ENCODE measurements around the gene DMPK.

DMPK gene

DNA sequence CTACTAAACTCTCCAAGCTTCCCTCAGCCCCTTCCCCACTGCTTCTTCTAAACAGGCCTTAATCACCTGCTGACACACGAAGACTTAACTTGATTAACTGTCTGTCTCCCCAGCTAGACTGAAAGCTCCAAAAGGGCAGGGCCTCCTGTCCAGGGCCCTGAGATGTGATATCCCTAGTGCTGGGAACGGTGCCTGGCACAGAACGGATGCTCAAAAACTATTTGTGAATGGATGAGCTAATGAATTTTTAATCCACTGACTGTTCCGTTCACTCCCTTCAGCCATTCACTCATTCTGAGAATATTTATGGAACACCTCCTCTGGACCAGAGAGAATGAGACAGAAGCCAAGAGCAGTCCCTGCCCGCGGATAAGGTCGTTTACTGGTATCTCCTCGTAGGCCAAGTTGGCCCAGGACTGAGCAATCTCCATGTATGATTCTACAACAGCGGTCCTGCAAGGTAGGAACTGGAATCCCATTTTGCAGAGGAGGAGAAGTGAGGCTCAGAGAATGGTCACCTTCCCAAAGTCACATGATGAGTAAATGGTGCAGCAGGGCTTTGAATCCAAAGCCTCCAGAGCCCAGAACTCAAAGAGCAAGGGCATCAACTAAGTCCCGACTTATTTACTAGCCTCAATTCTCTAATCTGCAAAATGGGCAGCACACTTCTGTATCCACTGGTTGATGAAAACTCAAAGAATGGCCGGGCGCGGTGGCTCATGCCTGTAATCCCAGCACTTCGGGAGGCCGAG is 6.9 kb upstream of the DMPK start:
- peaks cover 43% of the 10 kb centered on the region for H3K36me3 ChIP-seq (ENCODE audit: low read depth)
- H3K9me3 ChIP-seq (ENCODE audit: severe bottlenecking), result no peaks in the 10 kb centered on the region
- no peak for ATAC-seq (ENCODE audit: low read depth)
- no peaks in the 10 kb centered on the region for H3K27me3 ChIP-seq (ENCODE audit: insufficient read depth, poor library complexity, severe bottlenecking)
- TF ChIP-seq, protein P1, sequence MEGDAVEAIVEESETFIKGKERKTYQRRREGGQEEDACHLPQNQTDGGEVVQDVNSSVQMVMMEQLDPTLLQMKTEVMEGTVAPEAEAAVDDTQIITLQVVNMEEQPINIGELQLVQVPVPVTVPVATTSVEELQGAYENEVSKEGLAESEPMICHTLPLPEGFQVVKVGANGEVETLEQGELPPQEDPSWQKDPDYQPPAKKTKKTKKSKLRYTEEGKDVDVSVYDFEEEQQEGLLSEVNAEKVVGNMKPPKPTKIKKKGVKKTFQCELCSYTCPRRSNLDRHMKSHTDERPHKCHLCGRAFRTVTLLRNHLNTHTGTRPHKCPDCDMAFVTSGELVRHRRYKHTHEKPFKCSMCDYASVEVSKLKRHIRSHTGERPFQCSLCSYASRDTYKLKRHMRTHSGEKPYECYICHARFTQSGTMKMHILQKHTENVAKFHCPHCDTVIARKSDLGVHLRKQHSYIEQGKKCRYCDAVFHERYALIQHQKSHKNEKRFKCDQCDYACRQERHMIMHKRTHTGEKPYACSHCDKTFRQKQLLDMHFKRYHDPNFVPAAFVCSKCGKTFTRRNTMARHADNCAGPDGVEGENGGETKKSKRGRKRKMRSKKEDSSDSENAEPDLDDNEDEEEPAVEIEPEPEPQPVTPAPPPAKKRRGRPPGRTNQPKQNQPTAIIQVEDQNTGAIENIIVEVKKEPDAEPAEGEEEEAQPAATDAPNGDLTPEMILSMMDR (IDR thresholded peaks at IDR 0.05; ENCODE audit: poor library complexity, severe bottlenecking), result no peak
- no peak for DNase-seq (ENCODE audit: low spot score)
- peaks cover 3% of the 10 kb centered on the region for H3K4me1 ChIP-seq (ENCODE audit: insufficient read depth, poor library complexity, severe bottlenecking)
- no peak overlapping the region for H3K4me3 ChIP-seq (ENCODE audit: severe bottlenecking)
- H3K27ac ChIP-seq (ENCODE audit: poor library complexity, severe bottlenecking), result no peak overlapping the region

GRCh38 chr19:45786533-45786894 is 4.2 kb upstream of the DMPK start:
- no peak overlapping the region for H3K27ac ChIP-seq (ENCODE audit: poor library complexity, severe bottlenecking)
- no peak for ATAC-seq (ENCODE audit: low read depth)
- H3K4me1 ChIP-seq (ENCODE audit: insufficient read depth, poor library complexity, severe bottlenecking), result peaks cover 23% of the 10 kb centered on the region
- TF ChIP-seq, protein P1 (IDR thresholded peaks at IDR 0.05; ENCODE audit: poor library complexity, severe bottlenecking), result no peak
- H3K27me3 ChIP-seq (ENCODE audit: insufficient read depth, poor library complexity, severe bottlenecking), result no peaks in the 10 kb centered on the region
- H3K9me3 ChIP-seq (ENCODE audit: severe bottlenecking), result no peaks in the 10 kb centered on the region
- H3K36me3 ChIP-seq (ENCODE audit: low read depth), result peaks cover 43% of the 10 kb centered on the region
- no peak for DNase-seq (ENCODE audit: low spot score)
- no peak overlapping the region for H3K4me3 ChIP-seq (ENCODE audit: severe bottlenecking)

- DNase-seq (ENCODE audit: low spot score) (no peak), ATAC-seq (ENCODE audit: low read depth) (no peak)
- H3K27ac ChIP-seq (ENCODE audit: poor library complexity, severe bottlenecking), result no peak overlapping the region
- peaks cover 42% of the 10 kb centered on the region for H3K36me3 ChIP-seq (ENCODE audit: low read depth)
- TF ChIP-seq, protein P1 (IDR thresholded peaks at IDR 0.05; ENCODE audit: poor library complexity, severe bottlenecking), result no peak
- no peaks in the 10 kb centered on the region for H3K9me3 ChIP-seq (ENCODE audit: severe bottlenecking)
- peaks cover 25% of the 10 kb centered on the region for H3K4me1 ChIP-seq (ENCODE audit: insufficient read depth, poor library complexity, severe bottlenecking)
- no peaks in the 10 kb centered on the region for H3K27me3 ChIP-seq (ENCODE audit: insufficient read depth, poor library complexity, severe bottlenecking)
- no peak overlapping the region for H3K4me3 ChIP-seq (ENCODE audit: severe bottlenecking)
Observed at GRCh38 chr19:45785781-45786532, 3.7 kb upstream of the DMPK start.

DNA sequence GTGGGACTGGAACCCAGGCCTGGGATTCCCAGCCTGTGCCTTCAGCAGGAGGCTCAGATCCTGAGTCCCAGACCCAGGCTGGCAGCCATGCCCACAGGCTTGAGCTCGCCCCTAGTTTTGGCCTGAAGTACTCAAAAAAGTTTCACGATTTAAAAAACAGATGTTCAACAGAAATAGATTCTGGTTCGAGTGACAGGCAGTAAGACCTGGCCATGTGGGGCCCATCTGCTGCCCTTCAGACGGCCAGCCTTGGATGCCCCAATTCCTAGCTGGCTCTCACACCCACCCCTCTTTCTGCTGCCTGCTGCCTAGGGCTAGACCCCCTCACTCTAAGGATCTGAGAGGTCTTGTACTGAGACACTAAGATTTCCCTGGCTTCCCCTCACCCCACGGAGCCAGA is 2.8 kb upstream of the DMPK start:
- no peak overlapping the region for H3K27ac ChIP-seq (ENCODE audit: poor library complexity, severe bottlenecking)
- H3K9me3 ChIP-seq (ENCODE audit: severe bottlenecking), result no peaks in the 10 kb centered on the region
- ATAC-seq (ENCODE audit: low read depth) (no peak), DNase-seq (ENCODE audit: low spot score) (no peak)
- TF ChIP-seq, protein P1 (IDR thresholded peaks at IDR 0.05; ENCODE audit: poor library complexity, severe bottlenecking), result no peak
- peaks cover 35% of the 10 kb centered on the region for H3K36me3 ChIP-seq (ENCODE audit: low read depth)
- peaks cover 27% of the 10 kb centered on the region for H3K4me1 ChIP-seq (ENCODE audit: insufficient read depth, poor library complexity, severe bottlenecking)
- no peak overlapping the region for H3K4me3 ChIP-seq (ENCODE audit: severe bottlenecking)
- no peaks in the 10 kb centered on the region for H3K27me3 ChIP-seq (ENCODE audit: insufficient read depth, poor library complexity, severe bottlenecking)

DNA sequence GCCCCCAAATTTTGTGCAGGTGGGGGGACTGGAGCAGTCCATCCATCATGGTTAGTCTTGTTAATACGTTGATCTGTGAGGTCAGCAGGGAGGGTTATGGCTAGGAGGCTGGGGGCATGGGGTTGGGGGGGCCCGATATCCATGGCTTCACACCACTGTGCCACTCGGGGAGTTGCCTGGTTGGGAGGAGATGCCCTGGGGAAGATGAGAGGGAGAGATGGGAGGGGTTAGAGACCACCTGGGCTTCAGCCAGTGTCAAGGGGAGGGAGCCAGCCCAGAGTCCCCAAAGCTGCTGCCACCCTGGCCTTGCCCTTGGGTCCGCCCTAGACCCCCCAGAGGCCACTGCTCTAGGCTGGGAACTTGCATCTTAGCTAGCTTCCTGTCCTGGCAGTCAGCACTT is 1.8 kb upstream of the DMPK start:
- ATAC-seq (ENCODE audit: low read depth) (no peak), DNase-seq (ENCODE audit: low spot score) (no peak)
- Histone ChIP-seq H3K27me3 (ENCODE audit: insufficient read depth, poor library complexity, severe bottlenecking) (no peaks in the 10 kb centered on the region), H3K4me3 (ENCODE audit: severe bottlenecking) (no peak overlapping the region), H3K27ac (ENCODE audit: poor library complexity, severe bottlenecking) (peak overlapping the region; percentile 82), H3K4me1 (ENCODE audit: insufficient read depth, poor library complexity, severe bottlenecking) (peaks cover 27% of the 10 kb centered on the region), H3K36me3 (ENCODE audit: low read depth) (peaks cover 25% of the 10 kb centered on the region), H3K9me3 (ENCODE audit: severe bottlenecking) (no peaks in the 10 kb centered on the region)
- TF ChIP-seq, protein P1 (IDR thresholded peaks at IDR 0.05; ENCODE audit: poor library complexity, severe bottlenecking), result no peak
